HepG2 (cell line): ENCODE data around the gene MXD1. TPM values are rescaled to one million over a fixed set of nuclear protein-coding genes. Genes with fewer than 3 reads are reported as not detected.

ENCODE experiments used
- CREBL2 ChIP-seq: sonication (generic); formaldehyde crosslinking; IDR thresholded peaks from 2 replicates; pipeline ENCODE4 v1.8.1; 2023; ENCODE audit warnings: missing genetic modification reagents, mild to moderate bottlenecking, borderline replicate concordance
- GATAD2A ChIP-seq: IDR thresholded peaks from 2 replicates; pipeline ENCODE4 v1.6.1; 2016
- GTF3A ChIP-seq: sonication (generic); formaldehyde crosslinking; conservative IDR thresholded peaks from 2 replicates; pipeline ENCODE4 v1.4.0; 2020; ENCODE audit warnings: mild to moderate bottlenecking, missing genetic modification reagents
- HNF1B ChIP-seq: sonication (generic); formaldehyde crosslinking; IDR thresholded peaks from 2 replicates; pipeline ENCODE4 v1.5.1; 2020; ENCODE audit warnings: mild to moderate bottlenecking, moderate library complexity, missing genetic modification reagents
- MNT ChIP-seq: fragments of 450-650 bp; IDR thresholded peaks from 2 replicates; pipeline ENCODE4 v1.6.1; 2016
- NFRKB ChIP-seq: fragments of 450-650 bp; IDR thresholded peaks from 2 replicates; pipeline ENCODE4 v1.6.1; 2017
- SP4 ChIP-seq: sonication (generic); formaldehyde crosslinking; IDR thresholded peaks from 2 replicates; pipeline ENCODE4 v1.8.1; 2023; ENCODE audit warnings: mild to moderate bottlenecking, missing genetic modification reagents
- SRSF9 ChIP-seq: fragments of 200-400 bp; formaldehyde crosslinking; IDR thresholded peaks from 2 replicates; pipeline ENCODE4 v1.6.1; 2018; ENCODE audit warnings: borderline replicate concordance, mild to moderate bottlenecking, low read depth, low read length; ENCODE audit not compliant: insufficient read depth, poor library complexity, severe bottlenecking
- SSRP1 ChIP-seq: IDR thresholded peaks from 2 replicates; pipeline ENCODE4 v1.6.1; 2016; ENCODE audit warnings: control low read depth
- YY1 ChIP-seq: IDR thresholded peaks from 2 replicates; pipeline ENCODE4 v1.6.1; 2011; ENCODE audit warnings: low read length, low read depth, moderate library complexity, mild to moderate bottlenecking; ENCODE audit not compliant: insufficient read depth, insufficient replicate concordance
- ZBTB1 ChIP-seq: sonication (generic); formaldehyde crosslinking; IDR thresholded peaks from 2 replicates; pipeline ENCODE4 v1.4.0; 2020; ENCODE audit warnings: missing genetic modification reagents, borderline replicate concordance
- ZGPAT ChIP-seq: IDR thresholded peaks from 2 replicates; pipeline ENCODE4 v1.6.1; 2016; ENCODE audit warnings: mild to moderate bottlenecking
- ZIK1 ChIP-seq: sonication (generic); formaldehyde crosslinking; IDR thresholded peaks from 2 replicates; pipeline ENCODE4 v1.5.0; 2020; ENCODE audit warnings: mild to moderate bottlenecking, low read depth, missing genetic modification reagents, borderline replicate concordance
- ZNF10 ChIP-seq: sonication (generic); formaldehyde crosslinking; IDR thresholded peaks from 2 replicates; pipeline ENCODE4 v1.4.0; 2020; ENCODE audit warnings: mild to moderate bottlenecking, low read depth, missing genetic modification reagents, borderline replicate concordance
- ZNF138 ChIP-seq: sonication (generic); formaldehyde crosslinking; IDR thresholded peaks from 2 replicates; pipeline ENCODE4 v1.5.0; 2020; ENCODE audit warnings: mild to moderate bottlenecking, low read depth, missing genetic modification reagents
- ZNF281 ChIP-seq: sonication (generic); formaldehyde crosslinking; IDR thresholded peaks from 2 replicates; pipeline ENCODE4 v1.4.0; 2020; ENCODE audit warnings: missing genetic modification reagents, borderline replicate concordance
- ZNF317 ChIP-seq: sonication (generic); formaldehyde crosslinking; IDR thresholded peaks from 2 replicates; pipeline ENCODE4 v1.5.0; 2020; ENCODE audit warnings: mild to moderate bottlenecking, missing genetic modification reagents
- ZNF564 ChIP-seq: sonication (generic); formaldehyde crosslinking; IDR thresholded peaks from 2 replicates; pipeline ENCODE4 v1.8.1; 2023; ENCODE audit warnings: mild to moderate bottlenecking, missing genetic modification reagents
- ZNF597 ChIP-seq: sonication (generic); formaldehyde crosslinking; IDR thresholded peaks from 2 replicates; pipeline ENCODE4 v1.5.0; 2020; ENCODE audit warnings: missing genetic modification reagents
- polyA plus RNA-seq, 8 experiments: library from polyadenylated mRNA; depleted of rRNA in 3 of 8; stranded (reverse) in 7 of 8; unstranded in 1 of 8; fragments of >200 nt; fragmentation: Illumina TruSeq in 4 of 8; extraction: Trizol in 4 of 8; gene quantifications; 2 replicates each; pipeline versions ENCODE4 v1.2.1 to v1.2.3, GENCODE V29; 2011 to 2016; ENCODE audit warnings: low read depth in 4 of 8, missing spikeins in 1 of 8, mixed read lengths in 1 of 8; ENCODE audit not compliant: insufficient read depth in 1 of 8
- total RNA-seq, 5 experiments: library from RNA; depleted of rRNA; stranded (reverse); fragments of >200 nt; fragmentation: Illumina TruSeq; extraction: Trizol; gene quantifications; 2 replicates each; pipeline ENCODE4 v1.2.3, GENCODE V29; 2016; ENCODE audit warnings: low read depth in 1 of 5

The MXD1 gene
- total and polyA plus RNA-seq, 2 of the 13 experiments (the other 11 are each of a cell fraction or from before 2014, with no cell fraction given) = 6.4 to 14.9 TPM

- TF ChIP-seq HNF1B (CRISPR knock-in tag) = peak; percentile 90
- peak; percentile 83 for TF ChIP-seq GATAD2A
- TF ChIP-seq SSRP1 (CRISPR knock-in tag) = no peak
- TF ChIP-seq ZGPAT (CRISPR knock-in tag) = peak; percentile 98
- peak; percentile 50; the same call in 1 of the 2 replicates for TF ChIP-seq SP4 (CRISPR knock-in tag)
- TF ChIP-seq CREBL2 = no peak
- TF ChIP-seq NFRKB = no peak
- peak; percentile 95 for TF ChIP-seq ZNF138 (CRISPR knock-in tag)
- TF ChIP-seq ZNF597 (CRISPR knock-in tag) = no peak
- peak; percentile 73; the same call in 1 of the 2 replicates for TF ChIP-seq ZNF317 (CRISPR knock-in tag)
- TF ChIP-seq SRSF9 = no peak
- 0 out of 2 replicates have a peak, but pooled peaks have one; percentile 49 for TF ChIP-seq ZIK1
- TF ChIP-seq MNT = no peak
- TF ChIP-seq ZNF10 (CRISPR knock-in tag) = no peak
- peak; percentile 74; the same call in 1 of the 2 replicates for TF ChIP-seq GTF3A (CRISPR knock-in tag)
- TF ChIP-seq ZNF564 (CRISPR knock-in tag) = 0 out of 2 replicates have a peak, but pooled peaks have one; percentile 51
- peak; percentile 64; the same call in 1 of the 2 replicates for TF ChIP-seq ZNF281
- TF ChIP-seq YY1 = peak; percentile 76
- no peak; the same call in 1 of the 2 replicates for TF ChIP-seq ZBTB1
These were observed 21.0 kb upstream of the MXD1 start, which contains the start of gene SNRNP27 (continued) for GRCh38 chr2:69893684-69894551.
